Ovary (tissue), 9 donors: ENCODE measurements around the gene PCBP3. TPM values are rescaled to one million over a fixed set of nuclear protein-coding genes. Genes with fewer than 3 reads are reported as not detected.

Experiments
- DNase-seq, 5 donors: peaks; one replicate each; pipeline ENCODE4 v3.0.0-alpha.2; 2019 to 2020
- H3K27ac ChIP-seq, 2 donors: fragments of 200-600 bp; one replicate each; pipeline versions ENCODE4 v1.5.1 to v1.8.0; 2019 to 2022
- H3K27me3 ChIP-seq: fragments of 200-600 bp; one replicate; pipeline ENCODE4 v1.8.0; 2022
- H3K36me3 ChIP-seq: fragments of 200-600 bp; sonication (generic); one replicate; pipeline ENCODE4 v1.5.1; 2019
- H3K4me1 ChIP-seq: one replicate; pipeline ENCODE4 v1.8.1; 2013; ENCODE audit warnings: mild to moderate bottlenecking, moderate library complexity; ENCODE audit not compliant: insufficient read depth
- H3K4me3 ChIP-seq: fragments of 200-600 bp; sonication (generic); one replicate; pipeline ENCODE4 v1.5.1; 2017
- H3K9me3 ChIP-seq, 2 donors: fragments of 200-600 bp in 1 of 2; sonication (generic) in 1 of 2; one replicate each; pipeline versions ENCODE4 v1.5.1 to v1.8.1; 2013 to 2019; ENCODE audit warnings: mild to moderate bottlenecking in 1 of 2, moderate library complexity in 1 of 2
- EP300 ChIP-seq: sonication (generic); formaldehyde crosslinking; IDR thresholded peaks from one replicate; pipeline ENCODE4 v1.6.1; 2017; ENCODE audit warnings: antibody characterized with exemption
- POLR2A ChIP-seq: fragments of 450-650 bp; IDR thresholded peaks from one replicate; pipeline ENCODE4 v1.6.1; 2017; ENCODE audit warnings: antibody characterized with exemption, mild to moderate bottlenecking, moderate library complexity
- WGBS, 3 donors: extraction: QIAGEN DNeasy Blood & Tissue Kit in 1 of 3; methylation state at CpG; one replicate each; pipeline versions ENCODE4 v1.1.5 to v1.1.7; 2013 to 2017; 5-methylcytosine and 5-hydroxymethylcytosine counted together
- intact Hi-C, 4 donors: fragments of 100-400 bp; cut with DNase I; formaldehyde crosslinking; loops; one replicate each; pipeline versions ENCODE4 v1.11.0 to v1.15.1; 2022 to 2023
- polyA plus RNA-seq, 2 donors: library from polyadenylated mRNA; stranded (reverse); fragments of 200-250 nt in 1 of 2; fragments of 350-450 nt in 1 of 2; fragmentation: Illumina TruSeq in 1 of 2; extraction: RNeasy Lipid Tissue Mini Kit (QIAGEN cat#74804) in 1 of 2; gene quantifications; one replicate each; pipeline ENCODE4 v1.2.3, GENCODE V29; 2013 to 2014
- total RNA-seq, 7 donors: library from RNA; depleted of rRNA in 2 of 7; stranded (reverse); fragments of >200 nt in 2 of 7; fragmentation: NEBNext Ultra II Directional in 3 of 7; extraction: Animal tissue kit (Norgen Biotek cat#: 25700) in 3 of 7; gene quantifications; one replicate each; pipeline versions ENCODE4 v1.1.0 to v1.2.4, GENCODE V29; 2016 to 2023
- TF ChIP-seq, protein P1 (sequence below), 3 donors: fragments of 450-650 bp in 2 of 3; fragments of 200-600 bp in 1 of 3; IDR thresholded peaks; one replicate each; pipeline versions ENCODE4 v1.5.1 to v1.8.0; 2016 to 2022; ENCODE audit warnings: antibody characterized with exemption in 3 of 3, mild to moderate bottlenecking in 1 of 3
- donor health status: DM: no; HTN: no; CAD: no; lungs with moderate emphysema.
- donor health status: DM: no; HTN: no; CAD: no.
- donor health status: Bipolar disorder and iron deficiency.
- donor health status: DM: yes; HTN: yes; CAD: no.
- donor health status: DM: no; HTN: no; CAD: no.
- donor health status: DM: yes; HTN: yes; CAD: no.

The PCBP3 gene
- total and polyA plus RNA-seq, 9 donors: 2.4 to 10.1 (median 5.4) TPM

DNA sequence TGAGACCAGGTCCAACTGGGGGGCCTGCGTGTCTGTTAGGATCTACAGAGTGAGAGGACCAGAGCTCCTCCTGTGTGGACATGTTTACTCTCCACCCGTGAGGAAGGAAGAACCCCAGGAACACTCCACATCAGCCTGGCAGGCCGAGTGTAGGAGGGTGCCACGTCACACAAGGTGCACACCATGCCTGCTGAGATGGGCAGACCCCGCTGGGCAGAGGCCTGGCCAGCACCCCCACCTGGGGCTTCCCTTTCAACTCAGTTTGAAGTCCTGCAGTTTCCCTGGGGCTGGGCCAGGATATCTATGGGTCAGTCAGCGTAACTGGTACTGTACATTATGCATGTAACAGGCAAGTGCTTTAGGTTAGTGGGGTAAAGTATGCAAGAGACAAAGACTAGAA lies 30.1 kb upstream of the PCBP3 start:
- Histone ChIP-seq H3K4me1 (no peaks in the 10 kb centered on the region), H3K36me3 (no peaks in the 10 kb centered on the region), H3K9me3 (no peaks in the 10 kb centered on the region), H3K27me3 (no peaks in the 10 kb centered on the region), H3K27ac (no peak overlapping the region), H3K4me3 (no peak overlapping the region)
- intact Hi-C loops: loop anchor here in 1 of 4 donors (5.0 kb wide), 1 partner anchor 51 kb away; no protein-coding TSS in a partner anchor
- DNase-seq: peak in 2 of 5 donors; percentile 7 to 8
- no peak for TF ChIP-seq EP300
- TF ChIP-seq POLR2A: no peak
- TF ChIP-seq, protein P1, sequence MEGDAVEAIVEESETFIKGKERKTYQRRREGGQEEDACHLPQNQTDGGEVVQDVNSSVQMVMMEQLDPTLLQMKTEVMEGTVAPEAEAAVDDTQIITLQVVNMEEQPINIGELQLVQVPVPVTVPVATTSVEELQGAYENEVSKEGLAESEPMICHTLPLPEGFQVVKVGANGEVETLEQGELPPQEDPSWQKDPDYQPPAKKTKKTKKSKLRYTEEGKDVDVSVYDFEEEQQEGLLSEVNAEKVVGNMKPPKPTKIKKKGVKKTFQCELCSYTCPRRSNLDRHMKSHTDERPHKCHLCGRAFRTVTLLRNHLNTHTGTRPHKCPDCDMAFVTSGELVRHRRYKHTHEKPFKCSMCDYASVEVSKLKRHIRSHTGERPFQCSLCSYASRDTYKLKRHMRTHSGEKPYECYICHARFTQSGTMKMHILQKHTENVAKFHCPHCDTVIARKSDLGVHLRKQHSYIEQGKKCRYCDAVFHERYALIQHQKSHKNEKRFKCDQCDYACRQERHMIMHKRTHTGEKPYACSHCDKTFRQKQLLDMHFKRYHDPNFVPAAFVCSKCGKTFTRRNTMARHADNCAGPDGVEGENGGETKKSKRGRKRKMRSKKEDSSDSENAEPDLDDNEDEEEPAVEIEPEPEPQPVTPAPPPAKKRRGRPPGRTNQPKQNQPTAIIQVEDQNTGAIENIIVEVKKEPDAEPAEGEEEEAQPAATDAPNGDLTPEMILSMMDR (IDR thresholded peaks at IDR 0.05): no peak
- WGBS, 3 donors: 77 to 92% (median 83%) methylated on average over 6 of the region's 6 CpGs

DNA sequence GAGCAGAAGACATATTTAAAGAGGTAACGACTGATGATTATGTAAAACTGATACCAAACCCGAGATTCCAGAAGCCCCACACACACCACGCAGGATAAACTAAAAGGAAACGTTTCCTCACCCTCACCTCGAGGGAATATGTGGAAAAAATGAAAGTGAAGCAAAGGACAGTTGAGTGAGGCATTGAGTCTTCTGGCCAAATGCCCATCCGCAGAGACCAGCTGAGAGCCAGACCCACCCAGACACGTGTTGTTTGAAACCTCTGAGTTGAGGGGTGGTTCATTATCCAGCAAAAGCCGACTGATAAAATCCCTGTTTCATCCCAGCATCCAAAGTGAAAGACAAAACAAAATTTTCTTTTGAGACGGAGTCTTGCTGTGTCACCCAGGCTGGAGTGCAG lies 29.6 kb upstream of the PCBP3 start:
- TF ChIP-seq POLR2A: no peak
- TF ChIP-seq, protein P1 (IDR thresholded peaks at IDR 0.05): no peak
- no peak for TF ChIP-seq EP300
- peaks cover 0 to 2% of the 10 kb centered on the region in 2 donors for H3K9me3 ChIP-seq
- no peaks in the 10 kb centered on the region for H3K27me3 ChIP-seq

DNA sequence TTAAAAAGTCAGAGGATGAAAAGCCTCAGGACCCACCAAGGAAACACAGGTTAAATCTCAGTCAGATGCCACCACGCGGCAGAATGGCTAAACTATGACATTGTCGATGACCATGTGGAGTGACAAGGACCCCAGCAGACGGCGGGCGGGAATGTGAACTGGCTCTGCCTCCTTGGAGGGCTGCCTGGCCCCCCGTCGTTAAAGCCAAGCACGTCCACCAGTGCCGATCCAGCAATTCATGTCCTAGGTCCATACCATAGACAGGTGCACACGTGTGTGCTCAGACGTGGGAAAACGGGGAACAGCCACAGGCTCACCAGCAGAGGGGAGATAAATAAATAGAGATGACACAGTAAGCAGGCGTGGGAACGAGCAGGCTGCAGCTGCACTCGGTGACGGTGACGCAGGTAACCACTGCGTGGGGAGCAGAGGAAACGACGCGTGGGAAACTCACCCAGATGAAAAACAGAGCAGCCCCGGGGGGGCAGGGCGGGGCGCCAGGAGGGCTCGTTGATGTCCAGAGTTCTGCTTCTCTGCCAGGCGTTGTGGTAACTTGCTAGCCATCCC lies 28.3 kb upstream of the PCBP3 start:
- intact Hi-C loops: no loop called here
- no peaks in the 10 kb centered on the region for H3K27me3 ChIP-seq
- 50 to 65% (median 56%) methylated on average over 27 of the region's 27 CpGs for WGBS, 3 donors

More for the DNA sequence above, 29.6 kb upstream of the PCBP3 start:
- Histone ChIP-seq H3K36me3 (no peaks in the 10 kb centered on the region), H3K4me1 (no peaks in the 10 kb centered on the region), H3K4me3 (no peak overlapping the region), H3K27ac (no peak overlapping the region)
- no peak for DNase-seq
- intact Hi-C loops: loop anchor here in 1 of 4 donors (5.0 kb wide), 1 partner anchor 52 kb away; no protein-coding TSS in a partner anchor
- 19 to 32% (median 19%) methylated on average over 9 of the region's 9 CpGs for WGBS, 3 donors

DNA sequence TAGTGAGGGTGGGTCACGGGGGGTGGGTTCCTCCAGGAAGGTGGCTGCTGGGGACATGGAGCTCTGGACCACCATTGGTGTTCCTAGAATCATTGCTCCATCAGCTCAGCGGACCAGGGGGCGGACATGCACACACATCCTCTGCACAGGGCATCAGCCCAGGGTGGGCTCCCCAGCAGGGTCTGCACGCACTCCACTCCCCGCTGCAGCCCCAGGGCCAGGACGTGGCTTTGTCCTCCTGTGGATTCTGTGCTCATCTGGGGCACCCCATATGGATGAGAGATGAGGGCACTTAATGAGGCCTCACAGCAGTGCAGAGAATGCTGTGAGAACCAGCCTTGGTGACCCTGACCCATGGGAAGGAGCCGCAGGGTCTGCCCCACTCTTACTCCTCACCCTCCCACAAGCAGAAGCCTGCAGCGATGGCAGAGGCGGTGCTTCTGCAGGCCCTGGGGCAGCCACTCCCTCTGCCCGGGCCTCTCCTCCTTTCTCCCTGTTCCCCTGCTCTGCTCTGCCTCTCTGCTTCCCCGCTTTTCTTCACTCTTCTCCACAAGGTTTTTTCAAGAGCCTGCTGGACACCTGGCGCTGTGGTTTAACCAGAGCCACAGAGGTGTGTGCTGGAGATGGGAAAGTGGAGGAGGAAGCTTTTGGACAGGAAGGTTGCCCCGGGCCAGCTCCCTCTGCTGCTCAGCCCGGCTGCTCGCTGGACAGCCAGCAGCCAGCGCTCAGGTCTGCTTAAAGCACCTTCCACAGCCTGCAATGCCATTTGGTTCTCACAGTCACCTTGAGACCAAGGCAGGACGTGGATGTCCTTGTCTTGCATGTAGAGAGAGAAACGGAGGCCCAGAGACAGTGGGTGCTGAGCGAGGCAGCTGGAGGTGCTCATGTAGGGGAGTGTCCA lies 26.3 kb upstream of the PCBP3 start:
- DNase-seq: peak in 1 of 5 donors; percentile 22

More for the DNA sequence above, 28.3 kb upstream of the PCBP3 start:
- TF ChIP-seq EP300 (no peak), POLR2A (no peak)
- TF ChIP-seq, protein P1 (IDR thresholded peaks at IDR 0.05): no peak
- Histone ChIP-seq H3K36me3 (no peaks in the 10 kb centered on the region), H3K9me3 (peaks cover 0 to 6% of the 10 kb centered on the region in 2 donors), H3K4me3 (no peak overlapping the region), H3K27ac (no peak overlapping the region), H3K4me1 (no peaks in the 10 kb centered on the region)
- DNase-seq: peak in 1 of 5 donors; percentile 26

More for the DNA sequence above, 26.3 kb upstream of the PCBP3 start:
- H3K4me3 ChIP-seq: no peak overlapping the region
- H3K27ac ChIP-seq: no peak overlapping the region
- intact Hi-C loops: no loop called here
- no peaks in the 10 kb centered on the region for H3K27me3 ChIP-seq
- peaks cover 0 to 6% of the 10 kb centered on the region in 2 donors for H3K9me3 ChIP-seq
- no peaks in the 10 kb centered on the region for H3K4me1 ChIP-seq
- H3K36me3 ChIP-seq: no peaks in the 10 kb centered on the region
- WGBS, 3 donors: 43 to 52% (median 44%) methylated on average over 15 to 19 of the region's 19 CpGs
- TF ChIP-seq, protein P1 (IDR thresholded peaks at IDR 0.05): no peak
- TF ChIP-seq EP300 (no peak), POLR2A (no peak)
